PC-9 (cell line): ENCODE measurements around the gene STRA6. TPM values are rescaled to one million over a fixed set of nuclear protein-coding genes. Genes with fewer than 3 reads are reported as not detected.

Source experiments
- BruUV-seq: library from RNA; stranded (reverse); fragments of 400-500 nt; replicated peaks from 2 replicates; lab custom pipeline; 2021; lab: Mats Ljungman, UMichigan
- CTCF ChIA-PET: fragments of 300-600 bp; sonication (Branson Sonifier 250); formaldehyde crosslinking; loops from one replicate; lab custom pipeline; 2022; ENCODE audit warnings: antibody characterized with exemption; lab: Charles Lee
- POLR2A ChIA-PET: fragments of 300-600 bp; sonication (Branson Sonifier 250); formaldehyde crosslinking; loops from one replicate; lab custom pipeline; 2022; ENCODE audit warnings: antibody characterized with exemption; ENCODE audit not compliant: unreplicated experiment; lab: Charles Lee
- DNase-seq, 2 experiments: peaks; one replicate each; pipeline versions ENCODE4 v3.0.0 to v3.0.0-alpha.2; 2015 to 2022; ENCODE audit warnings: mixed read lengths in 1 of 2
- H2AFZ ChIP-seq: fragments of 200-600 bp; sonication (generic); 2 replicates; pipeline ENCODE4 v1.8.1; 2017; ENCODE audit warnings: antibody characterized with exemption
- H3F3A ChIP-seq: fragments of 200-600 bp; sonication (generic); 2 replicates; pipeline ENCODE4 v1.8.1; 2017; ENCODE audit warnings: antibody characterized with exemption, mild to moderate bottlenecking, low read depth; ENCODE audit not compliant: insufficient read depth
- H3K27ac ChIP-seq: fragments of 200-600 bp; sonication (generic); 2 replicates; pipeline ENCODE4 v1.6.1; 2016; ENCODE audit warnings: mixed run types
- H3K27me3 ChIP-seq: fragments of 200-600 bp; sonication (generic); 2 replicates; pipeline ENCODE4 v1.6.1; 2016; ENCODE audit warnings: low read depth, mixed run types; ENCODE audit not compliant: insufficient read depth
- H3K36me3 ChIP-seq: fragments of 200-600 bp; sonication (generic); 2 replicates; pipeline ENCODE4 v1.6.1; 2016; ENCODE audit warnings: low read depth, mixed run types
- H3K4me1 ChIP-seq: fragments of 200-600 bp; sonication (generic); replicated peaks from 2 replicates; pipeline ENCODE4 v1.6.1; 2016; ENCODE audit warnings: mixed run types; ENCODE audit not compliant: insufficient read depth
- H3K4me2 ChIP-seq: fragments of 200-600 bp; sonication (generic); 2 replicates; pipeline ENCODE4 v1.6.1; 2017; ENCODE audit warnings: mixed run types
- H3K4me3 ChIP-seq: fragments of 200-600 bp; sonication (generic); 2 replicates; pipeline ENCODE4 v1.6.1; 2016; ENCODE audit warnings: mixed run types
- H3K79me2 ChIP-seq: fragments of 200-600 bp; sonication (generic); 2 replicates; pipeline ENCODE4 v1.6.1; 2017; ENCODE audit warnings: low read depth, mixed run types
- H3K9me2 ChIP-seq: fragments of 200-600 bp; sonication (generic); 2 replicates; pipeline ENCODE4 v1.8.1; 2017; ENCODE audit warnings: mild to moderate bottlenecking; ENCODE audit not compliant: insufficient read depth
- H3K9me3 ChIP-seq: fragments of 200-600 bp; sonication (generic); 2 replicates; pipeline ENCODE4 v1.8.1; 2016; ENCODE audit warnings: low read depth; ENCODE audit not compliant: insufficient read depth
- H4K20me1 ChIP-seq: fragments of 200-600 bp; sonication (generic); 2 replicates; pipeline ENCODE4 v1.8.1; 2017; ENCODE audit not compliant: insufficient read depth
- CTCF ChIP-seq: fragments of 200-600 bp; sonication (generic); conservative IDR thresholded peaks from 2 replicates; pipeline ENCODE4 v1.6.1; 2017; ENCODE audit warnings: mixed run types, antibody characterized with exemption, mild to moderate bottlenecking, moderate library complexity
- EZH2 ChIP-seq: fragments of 200-600 bp; sonication (generic); IDR thresholded peaks from 2 replicates; pipeline ENCODE4 v1.8.0; 2017; ENCODE audit warnings: antibody characterized with exemption, low read depth
- intact Hi-C: fragments of 100-400 bp; cut with micrococcal nuclease; formaldehyde crosslinking; loops from one replicate; pipeline ENCODE4 v1.10.0; 2022; ENCODE audit not compliant: unreplicated experiment
- total RNA-seq: library from RNA; stranded (reverse); gene quantifications from 2 replicates; pipeline ENCODE4 v1.2.3, GENCODE V29; 2021

STRA6 gene
- total RNA-seq, 1 experiment from 2014 or later: 64.9 TPM

DNA sequence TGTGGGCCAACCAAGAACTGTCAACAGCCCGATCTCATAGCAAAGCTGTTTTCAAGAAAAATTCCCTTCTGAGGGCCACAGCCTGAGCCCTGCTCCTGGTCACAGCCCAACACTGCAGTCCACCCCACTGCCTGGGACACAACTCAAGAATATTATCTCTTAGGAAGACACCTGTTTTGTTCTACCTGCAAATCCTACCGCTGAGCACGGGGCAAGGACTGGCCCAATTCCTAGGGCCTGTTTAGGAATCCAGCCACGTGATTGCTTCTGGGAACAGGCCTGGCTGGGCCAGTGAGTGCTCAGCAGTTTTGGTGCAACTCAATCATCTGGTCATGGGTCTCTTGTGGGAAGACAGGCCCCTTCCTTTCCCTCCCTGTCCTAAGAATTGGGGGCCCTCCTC lies 63.9 kb downstream of the STRA6 start:
- Histone ChIP-seq H3F3A (peaks cover 7% of the 10 kb centered on the region; the same call in 1 of the 2 replicates), H3K27ac (no peak overlapping the region), H3K4me2 (no peak overlapping the region), H4K20me1 (no peaks in the 10 kb centered on the region), H3K9me3 (no peaks in the 10 kb centered on the region), H3K4me1 (peaks cover 21% of the 10 kb centered on the region), H3K4me3 (no peak overlapping the region), H2AFZ (no peak overlapping the region), H3K79me2 (no peaks in the 10 kb centered on the region), H3K9me2 (no peaks in the 10 kb centered on the region), H3K27me3 (no peaks in the 10 kb centered on the region), H3K36me3 (no peaks in the 10 kb centered on the region)
- CTCF ChIA-PET: no interaction called here
- POLR2A ChIA-PET: no interaction called here
- no peak for TF ChIP-seq CTCF
- TF ChIP-seq EZH2: no peak
- no peak for DNase-seq
- no TSS peak for BruUV-seq
- intact Hi-C loops: no loop called here

DNA sequence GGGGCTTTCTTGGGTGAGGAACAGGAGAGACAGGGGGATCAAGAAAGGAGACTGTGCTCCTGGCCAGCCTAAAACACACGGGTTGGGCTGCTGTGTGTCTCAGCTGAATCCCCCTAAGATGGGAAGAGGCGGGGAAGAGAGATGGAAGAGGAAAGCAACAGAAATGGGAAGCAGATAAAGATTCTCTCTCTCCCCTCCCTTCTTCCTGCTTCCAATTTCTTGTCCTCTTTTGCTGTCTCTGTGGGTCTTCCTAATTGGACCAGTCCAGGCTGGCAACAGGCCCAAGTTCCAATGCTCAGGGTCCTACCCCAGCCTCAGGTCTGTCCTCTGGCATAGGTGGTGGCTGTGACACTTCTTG lies 65.1 kb downstream of the STRA6 start:
- intact Hi-C loops: loop anchor here (2.0 kb wide), 2 partner anchors 41 to 63 kb away; no protein-coding TSS in a partner anchor
- TF ChIP-seq EZH2: no peak
- no peak for TF ChIP-seq CTCF
- CTCF ChIA-PET: no interaction called here
- Histone ChIP-seq H3K9me3 (no peaks in the 10 kb centered on the region), H3F3A (peaks cover 7% of the 10 kb centered on the region; the same call in 1 of the 2 replicates), H3K79me2 (no peaks in the 10 kb centered on the region), H3K4me1 (peaks cover 21% of the 10 kb centered on the region), H3K27me3 (no peaks in the 10 kb centered on the region), H3K36me3 (no peaks in the 10 kb centered on the region), H3K9me2 (no peaks in the 10 kb centered on the region), H3K4me2 (peak overlapping the region; percentile 98; the same call in 1 of the 2 replicates), H2AFZ (no peak overlapping the region), H3K27ac (no peak overlapping the region), H3K4me3 (no peak overlapping the region), H4K20me1 (no peaks in the 10 kb centered on the region)
- BruUV-seq: no TSS peak
- POLR2A ChIA-PET: no interaction called here
- no peak for DNase-seq

- H4K20me1 ChIP-seq: no peaks in the 10 kb centered on the region
- CTCF ChIA-PET: no interaction called here
- H3K27me3 ChIP-seq: no peaks in the 10 kb centered on the region
- no TSS peak for BruUV-seq
- intact Hi-C loops: loop anchor here (1.0 to 2.0 kb wide), 3 partner anchors 42 to 103 kb away; no protein-coding TSS in a partner anchor
- H3F3A ChIP-seq: peaks cover 7% of the 10 kb centered on the region; the same call in 1 of the 2 replicates
- peak overlapping the region; percentile 98 for H3K4me2 ChIP-seq
- H2AFZ ChIP-seq: peak overlapping the region; percentile 91
- POLR2A ChIA-PET: no interaction called here
- no peak for TF ChIP-seq EZH2
- no peak for TF ChIP-seq CTCF
- no peak for DNase-seq
- peak overlapping the region; percentile 74 for H3K27ac ChIP-seq
- no peaks in the 10 kb centered on the region for H3K9me3 ChIP-seq
- no peaks in the 10 kb centered on the region for H3K36me3 ChIP-seq
- H3K4me3 ChIP-seq: peak overlapping the region; percentile 70
- peaks cover 20% of the 10 kb centered on the region for H3K4me1 ChIP-seq
- no peaks in the 10 kb centered on the region for H3K79me2 ChIP-seq
- H3K9me2 ChIP-seq: no peaks in the 10 kb centered on the region
Measured at GRCh38 chr15:74136814-74137536, 65.6 kb downstream of the STRA6 start.
